Keratinocyte (primary cell): ENCODE data around the gene STXBP1. TPM values are rescaled to one million over a fixed set of nuclear protein-coding genes. Genes with fewer than 3 reads are reported as not detected.

Experiments
- DNase-seq: peaks from one replicate; pipeline ENCODE4 v3.0.0-alpha.2; 2011; ENCODE audit warnings: low read depth, missing footprints, low spot score
- FAIRE-seq: peaks from 2 replicates; lab custom pipeline; 2011; peaks lifted over from hg19 to GRCh38; lab: Jason Lieb, UNC
- H2AFZ ChIP-seq: 2 replicates; pipeline ENCODE4 v1.6.0; 2012; ENCODE audit warnings: low read length, control low read depth, inconsistent platforms; ENCODE audit not compliant: control insufficient read depth
- H3K27ac ChIP-seq: 2 replicates; pipeline ENCODE4 v1.5.1; 2011; ENCODE audit warnings: low read length; ENCODE audit not compliant: control insufficient read depth, insufficient read depth
- H3K27me3 ChIP-seq: 3 replicates; pipeline ENCODE4 v1.6.0; 2011; ENCODE audit warnings: low read length; ENCODE audit not compliant: control insufficient read depth, insufficient read depth; ENCODE audit errors: extremely low read depth
- H3K36me3 ChIP-seq, 2 experiments: 2 replicates in 1 of 2; 3 replicates in 1 of 2; pipeline ENCODE4 v1.5.1; 2011; ENCODE audit warnings: low read length in 2 of 2, mild to moderate bottlenecking in 1 of 2; ENCODE audit not compliant: control insufficient read depth in 2 of 2, insufficient read depth in 2 of 2; ENCODE audit errors: extremely low read depth in 1 of 2
- H3K4me1 ChIP-seq: 3 replicates; pipeline ENCODE4 v1.5.1; 2011; ENCODE audit warnings: low read length; ENCODE audit not compliant: control insufficient read depth, insufficient read depth; ENCODE audit errors: extremely low read depth
- H3K4me2 ChIP-seq: 3 replicates; pipeline ENCODE4 v1.6.0; 2011; ENCODE audit warnings: low read depth, low read length; ENCODE audit not compliant: control insufficient read depth, insufficient read depth; ENCODE audit errors: extremely low read depth
- H3K4me3 ChIP-seq, 3 experiments: fragments of 200-600 bp in 1 of 3; sonication (generic) in 1 of 3; 2 replicates in 2 of 3; 3 replicates in 1 of 3; pipeline ENCODE4 v1.5.1; 2011 to 2016; ENCODE audit warnings: low read length in 3 of 3, mild to moderate bottlenecking in 3 of 3, control low read depth in 2 of 3, inconsistent platforms in 1 of 3, low read depth in 1 of 3, mixed read lengths in 1 of 3, mixed run types in 1 of 3, moderate library complexity in 1 of 3; ENCODE audit not compliant: control insufficient read depth in 2 of 3, insufficient read depth in 2 of 3; ENCODE audit errors: extremely low read depth in 1 of 3
- H3K79me2 ChIP-seq: 2 replicates; pipeline ENCODE4 v1.6.0; 2012; ENCODE audit warnings: low read length; ENCODE audit not compliant: control insufficient read depth, insufficient read depth
- H3K9ac ChIP-seq: 3 replicates; pipeline ENCODE4 v1.6.0; 2011; ENCODE audit warnings: low read length; ENCODE audit not compliant: control insufficient read depth, insufficient read depth; ENCODE audit errors: extremely low read depth
- H3K9me1 ChIP-seq: 3 replicates; pipeline ENCODE4 v1.6.0; 2011; ENCODE audit warnings: low read length; ENCODE audit not compliant: control insufficient read depth, insufficient read depth; ENCODE audit errors: extremely low read depth
- H3K9me3 ChIP-seq: 2 replicates; pipeline ENCODE4 v1.5.1; 2012; ENCODE audit warnings: low read depth, low read length; ENCODE audit not compliant: control insufficient read depth
- H4K20me1 ChIP-seq: 3 replicates; pipeline ENCODE4 v1.6.0; 2011; ENCODE audit warnings: low read length; ENCODE audit not compliant: control insufficient read depth, insufficient read depth; ENCODE audit errors: extremely low read depth
- CTCF ChIP-seq, 3 experiments: IDR thresholded peaks in 1 of 3; conservative IDR thresholded peaks in 1 of 3; optimal IDR thresholded peaks in 1 of 3; 2 replicates in 2 of 3; 3 replicates in 1 of 3; pipeline versions ENCODE3 to v1.5.1; 2011; ENCODE audit warnings: low read length in 3 of 3, mild to moderate bottlenecking in 3 of 3, moderate library complexity in 2 of 3, control low read depth in 1 of 3, inconsistent platforms in 1 of 3; ENCODE audit not compliant: insufficient read depth in 2 of 3; ENCODE audit errors: extremely low read depth in 1 of 3
- EZH2 ChIP-seq: IDR thresholded peaks from one replicate; pipeline ENCODE4 v1.6.1; 2012; ENCODE audit warnings: inconsistent platforms, mild to moderate bottlenecking, low read length, moderate library complexity
- dilution Hi-C: fragments of 300-500 bp; cut with MboI; formaldehyde crosslinking; loops from one replicate; pipeline ENCODE4 v1.7.0; 2020; ENCODE audit warnings: low sequenced_read_pairs; ENCODE audit not compliant: extremely low pct_ligation_motif_present
- polyA plus RNA-seq, 5 experiments: library from polyadenylated mRNA; depleted of rRNA in 3 of 5; stranded (reverse) in 3 of 5; stranded (forward) in 1 of 5; unstranded in 1 of 5; fragments of >200 nt; gene quantifications; 1 replicate in 1 of 5; 2 replicates in 3 of 5; 3 replicates in 1 of 5; pipeline versions ENCODE4 v1.2.1 to v1.2.3, GENCODE V29; 2011 to 2012; ENCODE audit warnings: missing spikeins in 2 of 5, low read depth in 1 of 5, low replicate concordance in 1 of 5

The STXBP1 gene
- polyA plus RNA-seq, 1 donor (not counting 4 experiments of a cell fraction or from before 2014, with no cell fraction given) = 17.1 TPM

GRCh38 chr9:127652733-127653132 is 40.7 kb downstream of the STXBP1 start:
- FAIRE-seq = no peak
- no peak for TF ChIP-seq CTCF (optimal IDR thresholded peaks at IDR 0.05 in 1 of 3, IDR thresholded peaks at IDR 0.05 in 1 of 3, conservative IDR thresholded peaks at IDR 0.05 in 1 of 3; ENCODE audit: extremely low read depth in 1 of 3, insufficient read depth in 2 of 3, low read length in 3 of 3)
- TF ChIP-seq EZH2 = no peak
- no peak overlapping the region for H3K4me3 ChIP-seq
- no peaks in the 10 kb centered on the region for H3K27me3 ChIP-seq
- no peak overlapping the region for H3K9ac ChIP-seq
- H3K36me3 ChIP-seq = peaks cover 6 to 10% of the 10 kb centered on the region in 2 experiments
- H3K9me3 ChIP-seq = no peaks in the 10 kb centered on the region
- DNase-seq = no peak
- H3K27ac ChIP-seq = no peak overlapping the region
- H3K4me2 ChIP-seq = no peak overlapping the region
- no peaks in the 10 kb centered on the region for H3K79me2 ChIP-seq
- H3K4me1 ChIP-seq = no peaks in the 10 kb centered on the region
- no peak overlapping the region for H2AFZ ChIP-seq
- no peaks in the 10 kb centered on the region for H4K20me1 ChIP-seq
- dilution Hi-C loops = no loop called here
- no peaks in the 10 kb centered on the region for H3K9me1 ChIP-seq

GRCh38 chr9:127654619-127655018 is 42.5 kb downstream of the STXBP1 start:
- no peaks in the 10 kb centered on the region for H3K4me1 ChIP-seq
- DNase-seq (no peak), FAIRE-seq (no peak)
- H3K27me3 ChIP-seq = no peaks in the 10 kb centered on the region
- no peak overlapping the region for H3K27ac ChIP-seq
- H3K79me2 ChIP-seq = no peaks in the 10 kb centered on the region
- no peaks in the 10 kb centered on the region for H3K9me3 ChIP-seq
- dilution Hi-C loops = no loop called here
- H3K9ac ChIP-seq = no peak overlapping the region
- H3K4me3 ChIP-seq = no peak overlapping the region
- no peak overlapping the region for H2AFZ ChIP-seq
- H3K4me2 ChIP-seq = no peak overlapping the region
- TF ChIP-seq CTCF (optimal IDR thresholded peaks at IDR 0.05 in 1 of 3, IDR thresholded peaks at IDR 0.05 in 1 of 3, conservative IDR thresholded peaks at IDR 0.05 in 1 of 3; ENCODE audit: extremely low read depth in 1 of 3, insufficient read depth in 2 of 3, low read length in 3 of 3) = no peak
- TF ChIP-seq EZH2 = no peak
- no peaks in the 10 kb centered on the region for H3K9me1 ChIP-seq
- H4K20me1 ChIP-seq = no peaks in the 10 kb centered on the region
- H3K36me3 ChIP-seq = peaks cover 9 to 17% of the 10 kb centered on the region in 2 experiments
